HepG2 (cell line): ENCODE data around the gene PAX4. TPM values are rescaled to one million over a fixed set of nuclear protein-coding genes. Genes with fewer than 3 reads are reported as not detected.
A peak's percentile ranks its signal among the peaks of the same experiment; 100 is the strongest.

Source experiments
- ATF7 ChIP-seq, 2 experiments: fragments of 450-650 bp in 1 of 2; sonication (generic) in 1 of 2; formaldehyde crosslinking in 1 of 2; IDR thresholded peaks; 2 replicates each; pipeline versions ENCODE4 v1.4.0 to v1.6.1; 2016 to 2020; ENCODE audit warnings: antibody characterized with exemption in 1 of 2, mild to moderate bottlenecking in 1 of 2, missing genetic modification reagents in 1 of 2
- FOSL2 ChIP-seq: sonication (generic); formaldehyde crosslinking; IDR thresholded peaks from 2 replicates; pipeline ENCODE4 v1.4.0; 2020; ENCODE audit warnings: missing genetic modification reagents
- HHEX ChIP-seq: IDR thresholded peaks from 2 replicates; pipeline ENCODE4 v1.6.1; 2016; ENCODE audit warnings: control low read depth
- HNRNPK ChIP-seq: fragments of 200-400 bp; formaldehyde crosslinking; IDR thresholded peaks from 2 replicates; pipeline ENCODE4 v1.6.1; 2018; ENCODE audit warnings: low read length, low read depth, moderate library complexity, mild to moderate bottlenecking; ENCODE audit not compliant: poor library complexity, severe bottlenecking
- IRF2 ChIP-seq: IDR thresholded peaks from 2 replicates; pipeline ENCODE4 v1.6.1; 2018; ENCODE audit warnings: missing genetic modification reagents, missing compliant biosample characterization
- JARID2 ChIP-seq: sonication (generic); formaldehyde crosslinking; IDR thresholded peaks from 2 replicates; pipeline ENCODE4 v1.8.1; 2023; ENCODE audit warnings: missing genetic modification reagents, inconsistent platforms; ENCODE audit not compliant: insufficient replicate concordance
- KMT2B ChIP-seq: IDR thresholded peaks from 2 replicates; pipeline ENCODE4 v1.6.1; 2016; ENCODE audit warnings: missing genetic modification reagents, missing compliant biosample characterization
- MED8 ChIP-seq: sonication (generic); formaldehyde crosslinking; IDR thresholded peaks from 2 replicates; pipeline ENCODE4 v1.8.1; 2023; ENCODE audit warnings: mild to moderate bottlenecking, missing genetic modification reagents; ENCODE audit not compliant: insufficient replicate concordance
- NONO ChIP-seq, 2 experiments: fragments of 450-650 bp in 1 of 2; sonication (generic) in 1 of 2; formaldehyde crosslinking in 1 of 2; IDR thresholded peaks in 1 of 2; conservative IDR thresholded peaks in 1 of 2; 2 replicates each; pipeline versions ENCODE4 v1.6.1 to v1.8.0; 2017 to 2022; ENCODE audit warnings: mild to moderate bottlenecking in 1 of 2, missing genetic modification reagents in 1 of 2, moderate library complexity in 1 of 2
- PAX8 ChIP-seq: sonication (generic); formaldehyde crosslinking; IDR thresholded peaks from 2 replicates; pipeline ENCODE4 v1.8.0; 2022; ENCODE audit warnings: mild to moderate bottlenecking, missing genetic modification reagents, borderline replicate concordance
- PCBP2 ChIP-seq: fragments of 200-400 bp; formaldehyde crosslinking; optimal IDR thresholded peaks from 2 replicates; pipeline ENCODE3; 2018; ENCODE audit warnings: low read length, low read depth; ENCODE audit not compliant: poor library complexity, severe bottlenecking
- RFXAP ChIP-seq: sonication (generic); formaldehyde crosslinking; IDR thresholded peaks from 2 replicates; pipeline ENCODE4 v1.4.0; 2020; ENCODE audit warnings: missing genetic modification reagents, borderline replicate concordance
- RORA ChIP-seq: sonication (generic); formaldehyde crosslinking; IDR thresholded peaks from 2 replicates; pipeline ENCODE4 v1.5.0; 2020; ENCODE audit warnings: mild to moderate bottlenecking, missing genetic modification reagents, moderate library complexity
- RXRB ChIP-seq: IDR thresholded peaks from 2 replicates; pipeline ENCODE4 v1.6.1; 2016; ENCODE audit warnings: borderline replicate concordance, missing genetic modification reagents, missing compliant biosample characterization
- SETDB1 ChIP-seq: sonication (generic); formaldehyde crosslinking; IDR thresholded peaks from 2 replicates; pipeline ENCODE4 v1.5.1; 2020; ENCODE audit warnings: missing genetic modification reagents, mild to moderate bottlenecking, borderline replicate concordance
- TCF7L2 ChIP-seq: IDR thresholded peaks from 2 replicates; pipeline ENCODE4 v1.6.1; 2011; ENCODE audit warnings: mild to moderate bottlenecking, low read depth, low read length, moderate library complexity
- XBP1 ChIP-seq: sonication (generic); formaldehyde crosslinking; IDR thresholded peaks from 2 replicates; pipeline ENCODE4 v1.5.0; 2020; ENCODE audit warnings: missing genetic modification reagents
- ZNF143 ChIP-seq: sonication (generic); formaldehyde crosslinking; IDR thresholded peaks from 2 replicates; pipeline ENCODE4 v1.4.0; 2020; ENCODE audit warnings: missing genetic modification reagents
- ZNF552 ChIP-seq: sonication (generic); formaldehyde crosslinking; IDR thresholded peaks from 2 replicates; pipeline ENCODE4 v1.9.0; 2022; ENCODE audit warnings: missing genetic modification reagents, mild to moderate bottlenecking, borderline replicate concordance
- ZNF564 ChIP-seq: sonication (generic); formaldehyde crosslinking; IDR thresholded peaks from 2 replicates; pipeline ENCODE4 v1.8.1; 2023; ENCODE audit warnings: mild to moderate bottlenecking, missing genetic modification reagents
- ZNF761 ChIP-seq: sonication (generic); formaldehyde crosslinking; conservative IDR thresholded peaks from 2 replicates; pipeline ENCODE4 v1.4.0; 2020; ENCODE audit warnings: mild to moderate bottlenecking, missing genetic modification reagents
- ZNF781 ChIP-seq: sonication (generic); formaldehyde crosslinking; IDR thresholded peaks from 2 replicates; pipeline ENCODE4 v1.5.1; 2020; ENCODE audit warnings: borderline replicate concordance, mild to moderate bottlenecking, missing genetic modification reagents; ENCODE audit errors: not compliant biosample characterization
- polyA plus RNA-seq, 8 experiments: library from polyadenylated mRNA; depleted of rRNA in 3 of 8; stranded (reverse) in 7 of 8; unstranded in 1 of 8; fragments of >200 nt; fragmentation: Illumina TruSeq in 4 of 8; extraction: Trizol in 4 of 8; gene quantifications; 2 replicates each; pipeline versions ENCODE4 v1.2.1 to v1.2.3, GENCODE V29; 2011 to 2016; ENCODE audit warnings: low read depth in 4 of 8, missing spikeins in 1 of 8, mixed read lengths in 1 of 8; ENCODE audit not compliant: insufficient read depth in 1 of 8
- total RNA-seq, 5 experiments: library from RNA; depleted of rRNA; stranded (reverse); fragments of >200 nt; fragmentation: Illumina TruSeq; extraction: Trizol; gene quantifications; 2 replicates each; pipeline ENCODE4 v1.2.3, GENCODE V29; 2016; ENCODE audit warnings: low read depth in 1 of 5
- TF ChIP-seq, protein P1 (sequence below): sonication (generic); formaldehyde crosslinking; IDR thresholded peaks from 2 replicates; pipeline ENCODE4 v1.5.0; 2020; ENCODE audit warnings: mild to moderate bottlenecking, missing genetic modification reagents
- TF ChIP-seq, protein P2 (sequence below): sonication (generic); formaldehyde crosslinking; IDR thresholded peaks from 2 replicates; pipeline ENCODE4 v1.4.0; 2020; ENCODE audit warnings: missing genetic modification reagents, mild to moderate bottlenecking, borderline replicate concordance

PAX4 gene
- total and polyA plus RNA-seq, 2 of the 13 experiments (the other 11 are each of a cell fraction or from before 2014, with no cell fraction given): not detected

DNA sequence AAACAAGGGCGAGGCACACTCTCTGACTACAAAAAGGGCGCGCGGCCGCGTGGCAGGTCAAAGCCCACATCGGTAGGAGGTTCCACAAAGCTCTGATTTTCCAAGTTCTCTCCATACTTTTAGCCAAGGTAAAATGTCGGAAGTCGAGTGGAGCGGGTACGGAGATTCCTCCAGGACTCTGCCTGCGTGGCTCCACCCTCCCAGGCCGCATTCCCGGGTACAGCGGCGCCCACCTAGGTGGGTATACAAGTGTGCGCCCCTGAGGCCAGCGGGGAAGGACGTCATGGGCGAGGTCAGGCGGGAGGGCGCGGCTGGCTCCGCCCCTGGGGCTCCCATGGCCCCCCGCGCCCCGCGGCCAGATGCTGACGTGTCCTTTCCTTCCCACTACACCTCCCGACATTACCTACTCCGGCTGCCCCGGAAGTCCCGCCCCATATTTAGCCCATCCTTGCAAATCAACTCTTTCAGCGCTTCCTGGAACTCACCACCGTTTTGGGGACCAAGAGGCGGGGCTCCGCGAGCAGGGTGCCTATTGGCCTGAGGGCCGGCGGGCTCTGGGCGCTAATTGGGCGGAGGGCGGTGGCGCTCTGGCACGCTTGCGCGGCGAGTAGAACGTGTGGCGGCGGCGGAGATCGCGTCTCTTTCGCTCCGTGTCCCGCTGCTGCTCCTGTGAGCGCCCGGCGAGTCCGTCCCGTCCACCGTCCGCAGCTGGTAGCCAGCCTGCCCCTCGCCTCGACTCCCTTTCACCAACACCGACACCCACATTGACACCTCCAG, 33.8 kb upstream of the PAX4 start, which contains the start of gene SND1 (continued):
- no peak for TF ChIP-seq RFXAP (CRISPR knock-in tag)
- peak; percentile 19 for TF ChIP-seq MED8
- TF ChIP-seq RORA (CRISPR knock-in tag): no peak
- no peak for TF ChIP-seq PCBP2
- TF ChIP-seq, protein P1, sequence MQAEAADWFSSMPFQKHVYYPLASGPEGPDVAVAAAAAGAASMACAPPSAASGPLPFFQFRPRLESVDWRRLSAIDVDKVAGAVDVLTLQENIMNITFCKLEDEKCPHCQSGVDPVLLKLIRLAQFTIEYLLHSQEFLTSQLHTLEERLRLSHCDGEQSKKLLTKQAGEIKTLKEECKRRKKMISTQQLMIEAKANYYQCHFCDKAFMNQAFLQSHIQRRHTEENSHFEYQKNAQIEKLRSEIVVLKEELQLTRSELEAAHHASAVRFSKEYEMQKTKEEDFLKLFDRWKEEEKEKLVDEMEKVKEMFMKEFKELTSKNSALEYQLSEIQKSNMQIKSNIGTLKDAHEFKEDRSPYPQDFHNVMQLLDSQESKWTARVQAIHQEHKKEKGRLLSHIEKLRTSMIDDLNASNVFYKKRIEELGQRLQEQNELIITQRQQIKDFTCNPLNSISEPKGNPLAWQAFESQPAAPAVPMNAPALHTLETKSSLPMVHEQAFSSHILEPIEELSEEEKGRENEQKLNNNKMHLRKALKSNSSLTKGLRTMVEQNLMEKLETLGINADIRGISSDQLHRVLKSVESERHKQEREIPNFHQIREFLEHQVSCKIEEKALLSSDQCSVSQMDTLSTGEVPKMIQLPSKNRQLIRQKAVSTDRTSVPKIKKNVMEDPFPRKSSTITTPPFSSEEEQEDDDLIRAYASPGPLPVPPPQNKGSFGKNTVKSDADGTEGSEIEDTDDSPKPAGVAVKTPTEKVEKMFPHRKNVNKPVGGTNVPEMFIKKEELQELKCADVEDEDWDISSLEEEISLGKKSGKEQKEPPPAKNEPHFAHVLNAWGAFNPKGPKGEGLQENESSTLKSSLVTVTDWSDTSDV (CRISPR knock-in tag): no peak
- TF ChIP-seq, protein P2, sequence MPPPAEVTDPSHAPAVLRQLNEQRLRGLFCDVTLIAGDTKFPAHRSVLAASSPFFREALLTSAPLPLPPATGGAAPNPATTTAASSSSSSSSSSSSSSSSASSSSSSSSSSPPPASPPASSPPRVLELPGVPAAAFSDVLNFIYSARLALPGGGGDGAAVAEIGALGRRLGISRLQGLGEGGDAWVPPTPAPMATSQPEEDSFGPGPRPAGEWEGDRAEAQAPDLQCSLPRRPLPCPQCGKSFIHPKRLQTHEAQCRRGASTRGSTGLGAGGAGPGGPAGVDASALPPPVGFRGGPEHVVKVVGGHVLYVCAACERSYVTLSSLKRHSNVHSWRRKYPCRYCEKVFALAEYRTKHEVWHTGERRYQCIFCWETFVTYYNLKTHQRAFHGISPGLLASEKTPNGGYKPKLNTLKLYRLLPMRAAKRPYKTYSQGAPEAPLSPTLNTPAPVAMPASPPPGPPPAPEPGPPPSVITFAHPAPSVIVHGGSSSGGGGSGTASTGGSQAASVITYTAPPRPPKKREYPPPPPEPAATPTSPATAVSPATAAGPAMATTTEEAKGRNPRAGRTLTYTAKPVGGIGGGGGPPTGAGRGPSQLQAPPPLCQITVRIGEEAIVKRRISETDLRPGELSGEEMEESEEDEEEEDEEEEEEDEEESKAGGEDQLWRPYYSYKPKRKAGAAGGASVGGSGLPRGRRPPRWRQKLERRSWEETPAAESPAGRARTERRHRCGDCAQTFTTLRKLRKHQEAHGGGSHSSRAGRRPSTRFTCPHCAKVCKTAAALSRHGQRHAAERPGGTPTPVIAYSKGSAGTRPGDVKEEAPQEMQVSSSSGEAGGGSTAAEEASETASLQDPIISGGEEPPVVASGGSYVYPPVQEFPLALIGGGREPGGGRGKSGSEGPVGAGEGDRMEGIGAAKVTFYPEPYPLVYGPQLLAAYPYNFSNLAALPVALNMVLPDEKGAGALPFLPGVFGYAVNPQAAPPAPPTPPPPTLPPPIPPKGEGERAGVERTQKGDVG (CRISPR knock-in tag): no peak; the same call in 1 of the 2 replicates
- no peak; the same call in 1 of the 2 replicates for TF ChIP-seq IRF2 (CRISPR knock-in tag)
- TF ChIP-seq ZNF781 (CRISPR knock-in tag): no peak
- TF ChIP-seq ATF7 (IDR thresholded peaks at IDR 0.05): no peak
- no peak; the same call in none of the 2 replicates for TF ChIP-seq ATF7 (CRISPR knock-in tag; IDR thresholded peaks at IDR 0.05)
- TF ChIP-seq XBP1 (CRISPR knock-in tag): peak; percentile 100
- no peak for TF ChIP-seq SETDB1
- TF ChIP-seq ZNF552: no peak; the same call in 1 of the 2 replicates
- no peak for TF ChIP-seq NONO (IDR thresholded peaks at IDR 0.05)
- TF ChIP-seq NONO (CRISPR knock-in tag; conservative IDR thresholded peaks at IDR 0.05): peak; percentile 56
- TF ChIP-seq TCF7L2: no peak
- TF ChIP-seq ZNF143 (CRISPR knock-in tag): peak; percentile 89
- TF ChIP-seq HNRNPK: peak; percentile 54
- no peak for TF ChIP-seq ZNF564 (CRISPR knock-in tag)
- TF ChIP-seq RXRB (CRISPR knock-in tag): peak; percentile 35; the same call in 1 of the 2 replicates
- no peak for TF ChIP-seq ZNF761
- peak; percentile 55; the same call in 1 of the 2 replicates for TF ChIP-seq FOSL2 (CRISPR knock-in tag)
- TF ChIP-seq PAX8 (CRISPR knock-in tag): no peak
- TF ChIP-seq HHEX (CRISPR knock-in tag): no peak
- no peak for TF ChIP-seq JARID2 (CRISPR knock-in tag)
- peak; percentile 83 for TF ChIP-seq KMT2B
